Colonic mucosa (tissue), 4 donors: ENCODE data around the gene ITGA3. TPM values are rescaled to one million over a fixed set of nuclear protein-coding genes. Genes with fewer than 3 reads are reported as not detected.

Experiments
- DNase-seq: peaks from one replicate; pipeline ENCODE4 v3.0.0-alpha.2; 2020
- H3K27ac ChIP-seq: fragments of 200-600 bp; one replicate; pipeline ENCODE4 v1.8.0; 2021
- H3K27me3 ChIP-seq: fragments of 200-600 bp; one replicate; pipeline ENCODE4 v1.8.0; 2021
- H3K36me3 ChIP-seq: fragments of 200-600 bp; one replicate; pipeline ENCODE4 v1.8.0; 2021
- H3K4me1 ChIP-seq: fragments of 200-600 bp; one replicate; pipeline ENCODE4 v1.8.0; 2021; ENCODE audit warnings: mild to moderate bottlenecking
- H3K4me3 ChIP-seq: fragments of 200-600 bp; one replicate; pipeline ENCODE4 v1.8.0; 2021
- H3K9ac ChIP-seq, 2 donors: one replicate each; pipeline ENCODE4 v1.7.0; 2013; ENCODE audit warnings: control low read depth in 2 of 2, low read depth in 2 of 2, low read length in 2 of 2
- H3K9me3 ChIP-seq: fragments of 200-600 bp; one replicate; pipeline ENCODE4 v1.8.0; 2021
- CTCF ChIP-seq: fragments of 200-600 bp; IDR thresholded peaks from one replicate; pipeline ENCODE4 v1.8.0; 2022; ENCODE audit warnings: antibody characterized with exemption, mild to moderate bottlenecking
- intact Hi-C: fragments of 100-400 bp; cut with DNase I; formaldehyde crosslinking; loops from one replicate; pipeline ENCODE4 v1.14.1; 2022
- total RNA-seq, 2 donors: library from RNA; stranded (reverse); fragmentation: NEBNext Ultra II Directional in 1 of 2; extraction: Animal tissue kit (Norgen Biotek cat#: 25700) in 1 of 2; gene quantifications; one replicate each; pipeline ENCODE4 v1.2.1, GENCODE V29; 2021
- donor health status: healthy.
- donor health status: DM: no; HTN: no; CAD: no.
- donor health status: DM: no; HTN: no; CAD: no.

The ITGA3 gene
- total RNA-seq, 2 donors from 2014 or later, result 111 to 116 TPM

DNA sequence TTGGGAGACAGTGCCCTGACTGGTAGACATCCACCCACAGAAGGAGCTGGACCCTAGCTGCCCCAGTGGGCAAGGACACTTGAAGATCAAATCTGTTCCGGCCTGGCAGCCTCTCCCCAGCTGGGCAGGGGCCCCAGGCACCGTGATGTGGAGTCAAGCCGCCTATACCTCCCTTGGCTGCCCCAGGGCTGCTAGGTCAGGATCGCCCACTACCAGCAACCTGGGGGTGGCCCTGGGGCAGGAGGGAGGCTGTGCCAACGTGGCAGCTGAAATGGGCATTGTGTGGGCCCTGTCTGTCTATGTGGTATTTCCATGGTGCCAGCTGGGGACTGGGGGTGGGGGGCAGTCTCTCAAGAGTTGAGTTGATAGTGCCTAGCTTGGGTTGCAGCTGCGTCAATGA, 40.2 kb downstream of the ITGA3 start:
- no peak for TF ChIP-seq CTCF
- intact Hi-C loops, result loop anchor here (5.0 to 10.0 kb wide), 2 partner anchors 56 to 199 kb away; partner anchors contain the start of gene PPP1R9B
- Histone ChIP-seq H3K27me3 (no peaks in the 10 kb centered on the region), H3K9me3 (no peaks in the 10 kb centered on the region), H3K4me1 (peaks cover 25% of the 10 kb centered on the region), H3K9ac (peak overlapping the region; percentile 84 to 88), H3K4me3 (peak overlapping the region; percentile 77), H3K27ac (no peak overlapping the region), H3K36me3 (no peaks in the 10 kb centered on the region)
- DNase-seq, result no peak

GRCh38 chr17:50096758-50097157, 40.8 kb downstream of the ITGA3 start:
- H3K36me3 ChIP-seq, result no peaks in the 10 kb centered on the region
- H3K9ac ChIP-seq, result peak overlapping the region in 1 of 2 donors; percentile 88
- no peak overlapping the region for H3K4me3 ChIP-seq
- no peak overlapping the region for H3K27ac ChIP-seq
- DNase-seq, result no peak
- no peaks in the 10 kb centered on the region for H3K27me3 ChIP-seq
- no peaks in the 10 kb centered on the region for H3K9me3 ChIP-seq
- TF ChIP-seq CTCF, result no peak
- peaks cover 28% of the 10 kb centered on the region for H3K4me1 ChIP-seq
- intact Hi-C loops, result loop anchor here (5.0 to 10.0 kb wide), 2 partner anchors 56 to 198 kb away; partner anchors contain the start of gene PPP1R9B

DNA sequence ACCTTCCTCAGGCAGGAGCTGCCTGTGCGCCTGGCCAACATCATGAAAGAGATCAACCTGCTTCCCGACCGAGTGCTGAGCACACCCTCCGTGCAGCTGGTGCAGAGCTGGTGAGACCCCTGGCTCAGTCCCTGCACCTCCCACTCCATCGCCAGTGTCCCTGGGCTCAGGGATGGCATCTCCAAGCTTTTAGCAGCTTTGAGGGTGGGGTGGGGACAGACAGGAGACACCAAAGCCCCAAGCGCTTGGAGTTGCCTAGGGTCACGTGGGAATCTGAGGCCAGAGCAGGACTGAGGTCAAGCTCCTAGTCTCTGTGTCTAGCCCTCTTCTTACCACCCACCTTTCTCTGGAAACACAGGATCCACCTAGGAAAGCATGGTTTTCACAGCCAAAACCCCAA, 41.5 kb downstream of the ITGA3 start:
- H3K27ac ChIP-seq, result no peak overlapping the region
- peak overlapping the region in 1 of 2 donors; percentile 88 for H3K9ac ChIP-seq
- no peak for TF ChIP-seq CTCF
- no peaks in the 10 kb centered on the region for H3K36me3 ChIP-seq
- intact Hi-C loops, result loop anchor here (5.0 to 10.0 kb wide), 2 partner anchors 55 to 197 kb away; partner anchors contain the start of gene PPP1R9B
- no peaks in the 10 kb centered on the region for H3K9me3 ChIP-seq
- no peaks in the 10 kb centered on the region for H3K27me3 ChIP-seq
- no peak overlapping the region for H3K4me3 ChIP-seq
- H3K4me1 ChIP-seq, result peaks cover 31% of the 10 kb centered on the region
- DNase-seq, result no peak

DNA sequence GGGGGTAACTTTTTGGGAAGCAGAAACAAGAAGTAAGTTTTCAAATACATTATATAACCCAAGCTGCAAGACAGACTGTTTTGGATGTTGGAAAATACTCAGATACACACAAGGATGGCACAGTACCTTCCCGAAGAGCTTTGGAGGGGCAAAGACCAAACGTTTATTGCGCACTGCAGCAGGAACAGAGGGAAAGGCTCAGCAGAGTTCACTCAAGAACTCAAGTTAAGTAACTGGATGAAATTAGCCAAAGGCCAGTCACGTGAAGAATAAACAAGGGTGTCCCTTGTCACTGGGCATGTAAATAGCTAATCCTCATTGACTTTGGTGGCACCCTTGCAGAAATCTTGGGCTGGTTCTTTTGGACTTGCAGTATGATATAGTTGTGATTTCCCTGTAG, 42.0 kb downstream of the ITGA3 start:
- intact Hi-C loops, result loop anchor here (5.0 to 10.0 kb wide), 2 partner anchors 54 to 197 kb away; partner anchors contain the start of gene PPP1R9B
- Histone ChIP-seq H3K9me3 (no peaks in the 10 kb centered on the region), H3K4me1 (peaks cover 31% of the 10 kb centered on the region), H3K36me3 (no peaks in the 10 kb centered on the region), H3K9ac (peak overlapping the region in 1 of 2 donors; percentile 88), H3K27me3 (no peaks in the 10 kb centered on the region), H3K27ac (no peak overlapping the region), H3K4me3 (no peak overlapping the region)
- TF ChIP-seq CTCF, result no peak
- no peak for DNase-seq

DNA sequence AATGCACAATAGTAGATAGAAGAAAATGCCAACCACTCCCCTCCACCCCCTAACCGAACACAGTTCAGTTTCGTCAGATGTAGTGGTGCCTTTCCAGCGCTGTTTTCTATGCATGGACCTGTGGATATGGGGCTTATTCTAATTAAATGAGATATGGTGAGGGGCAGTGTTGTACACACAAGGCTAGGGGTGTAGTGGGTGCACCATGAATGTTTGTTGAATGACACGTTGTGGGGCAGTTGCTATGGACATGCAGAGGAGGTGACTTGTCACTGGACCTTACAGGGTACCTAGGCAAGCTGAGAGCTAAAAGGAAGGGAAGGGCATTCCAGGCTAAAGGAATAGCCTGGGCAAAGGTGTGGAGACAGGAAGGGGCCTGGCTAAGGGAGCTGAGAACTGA, 42.7 kb downstream of the ITGA3 start:
- no peaks in the 10 kb centered on the region for H3K27me3 ChIP-seq
- intact Hi-C loops, result loop anchor here (5.0 to 10.0 kb wide), 2 partner anchors 54 to 196 kb away; partner anchors contain the start of gene PPP1R9B
- H3K36me3 ChIP-seq, result no peaks in the 10 kb centered on the region
- no peak for DNase-seq
- H3K9ac ChIP-seq, result peak overlapping the region in 1 of 2 donors; percentile 16
- peaks cover 31% of the 10 kb centered on the region for H3K4me1 ChIP-seq
- H3K4me3 ChIP-seq, result no peak overlapping the region
- no peak for TF ChIP-seq CTCF
- no peaks in the 10 kb centered on the region for H3K9me3 ChIP-seq
- H3K27ac ChIP-seq, result no peak overlapping the region
